H1 (cell line): ENCODE data around the gene YIPF1. TPM values are rescaled to one million over a fixed set of nuclear protein-coding genes. Genes with fewer than 3 reads are reported as not detected.

Source experiments
- CTCF ChIA-PET: fragments of 300-600 bp; sonication (Branson Sonifier 250); formaldehyde crosslinking; loops from one replicate; lab custom pipeline; 2021; ENCODE audit not compliant: partially characterized antibody; lab: Charles Lee
- POLR2A ChIA-PET: fragments of 300-600 bp; sonication (Branson Sonifier 250); formaldehyde crosslinking; loops from one replicate; lab custom pipeline; 2021; ENCODE audit warnings: inconsistent platforms; ENCODE audit not compliant: partially characterized antibody; lab: Charles Lee
- DNase-seq, 2 experiments: peaks; one replicate each; pipeline versions ENCODE4 v3.0.0 to v3.0.0-alpha.2; 2010 to 2022; ENCODE audit warnings: low spot score in 2 of 2, low read depth in 1 of 2, mixed read lengths in 1 of 2
- FAIRE-seq: peaks from 2 replicates; lab custom pipeline; 2011; peaks lifted over from hg19 to GRCh38; lab: Jason Lieb, UNC
- H2AFZ ChIP-seq: 2 replicates; pipeline ENCODE4 v1.8.1; 2012; ENCODE audit warnings: low read length, inconsistent platforms
- H2AK5ac ChIP-seq: 2 replicates; pipeline ENCODE4 v1.6.1; 2013; ENCODE audit warnings: low read depth, low read length
- H2BK120ac ChIP-seq: replicated peaks from 2 replicates; pipeline ENCODE3; 2013; ENCODE audit warnings: low read depth, low read length, inconsistent platforms
- H2BK12ac ChIP-seq: 2 replicates; pipeline ENCODE4 v1.6.1; 2013; ENCODE audit warnings: low read depth, low read length
- H2BK15ac ChIP-seq: 2 replicates; pipeline ENCODE4 v1.6.1; 2013; ENCODE audit warnings: low read length
- H2BK20ac ChIP-seq: 2 replicates; pipeline ENCODE4 v1.6.1; 2013; ENCODE audit warnings: low read length
- H2BK5ac ChIP-seq: 2 replicates; pipeline ENCODE4 v1.6.1; 2013; ENCODE audit warnings: low read depth, low read length
- H3K14ac ChIP-seq: 2 replicates; pipeline ENCODE4 v1.6.1; 2013; ENCODE audit warnings: inconsistent platforms; ENCODE audit not compliant: insufficient read length
- H3K18ac ChIP-seq: 2 replicates; pipeline ENCODE4 v1.6.1; 2013; ENCODE audit warnings: low read length; ENCODE audit errors: extremely low read depth
- H3K23ac ChIP-seq: 2 replicates; pipeline ENCODE4 v1.6.1; 2013; ENCODE audit warnings: inconsistent platforms; ENCODE audit not compliant: insufficient read length
- H3K23me2 ChIP-seq: 2 replicates; pipeline ENCODE4 v1.6.1; 2013; ENCODE audit warnings: low read depth, low read length
- H3K27ac ChIP-seq: 2 replicates; pipeline ENCODE4 v1.6.1; 2011; ENCODE audit warnings: low read depth, low read length, inconsistent platforms
- H3K27me3 ChIP-seq, 4 experiments: replicated peaks in 1 of 4; 1 replicate in 1 of 4; 2 replicates in 3 of 4; pipeline versions ENCODE4 v1.6.1 to v1.8.1; 2011 to 2013; ENCODE audit warnings: low read length in 3 of 4, mild to moderate bottlenecking in 3 of 4, inconsistent platforms in 2 of 4, mixed read lengths in 2 of 4, moderate library complexity in 1 of 4; ENCODE audit not compliant: control insufficient read depth in 3 of 4, insufficient read depth in 3 of 4; ENCODE audit errors: extremely low read depth in 1 of 4
- H3K36me3 ChIP-seq, 4 experiments: 2 replicates each; pipeline versions ENCODE4 v1.6.1 to v1.8.1; 2011 to 2013; ENCODE audit warnings: mild to moderate bottlenecking in 4 of 4, low read length in 3 of 4, moderate library complexity in 2 of 4, control low read depth in 1 of 4, inconsistent platforms in 1 of 4; ENCODE audit not compliant: insufficient read depth in 4 of 4, control insufficient read depth in 2 of 4
- H3K4ac ChIP-seq: replicated peaks from 2 replicates; pipeline ENCODE3; 2013; ENCODE audit warnings: low read length, low read depth, mixed read lengths, inconsistent platforms; ENCODE audit not compliant: insufficient read length
- H3K4me1 ChIP-seq, 4 experiments: replicated peaks in 1 of 4; 1 replicate in 1 of 4; 2 replicates in 3 of 4; pipeline versions ENCODE4 v1.6.1 to v1.8.1; 2011 to 2013; ENCODE audit warnings: low read length in 3 of 4, inconsistent platforms in 2 of 4, mixed read lengths in 1 of 4; ENCODE audit not compliant: insufficient read depth in 4 of 4, control insufficient read depth in 3 of 4
- H3K4me2 ChIP-seq, 2 experiments: 2 replicates each; pipeline versions ENCODE4 v1.6.1 to v1.8.1; 2011 to 2013; ENCODE audit warnings: low read depth in 2 of 2, low read length in 2 of 2, control low read depth in 1 of 2, inconsistent platforms in 1 of 2, mild to moderate bottlenecking in 1 of 2; ENCODE audit not compliant: insufficient read depth in 1 of 2
- H3K4me3 ChIP-seq, 4 experiments: fragments of 200-600, 300-600 bp in 1 of 4; sonication (generic), shearing (Covaris generic), sonication (Bioruptor Twin) in 1 of 4; 2 replicates each; pipeline versions ENCODE4 v1.5.1 to v1.8.1; 2011 to 2016; ENCODE audit warnings: low read length in 4 of 4, low read depth in 3 of 4, control low read depth in 2 of 4, inconsistent platforms in 2 of 4, mild to moderate bottlenecking in 2 of 4, mixed read lengths in 1 of 4, moderate library complexity in 1 of 4; ENCODE audit not compliant: insufficient read depth in 2 of 4; ENCODE audit errors: extremely low read depth in 1 of 4
- H3K56ac ChIP-seq: replicated peaks from 2 replicates; pipeline ENCODE3; 2013; ENCODE audit warnings: low read depth, mild to moderate bottlenecking, mixed read lengths, low read length, inconsistent platforms; ENCODE audit not compliant: insufficient read length
- H3K79me1 ChIP-seq: 2 replicates; pipeline ENCODE4 v1.6.1; 2013; ENCODE audit warnings: low read depth, low read length, control low read depth
- H3K79me2 ChIP-seq, 2 experiments: 2 replicates each; pipeline versions ENCODE4 v1.6.1 to v1.8.1; 2012 to 2013; ENCODE audit warnings: low read length in 2 of 2, mild to moderate bottlenecking in 2 of 2, inconsistent platforms in 1 of 2; ENCODE audit not compliant: insufficient read depth in 2 of 2, control insufficient read depth in 1 of 2
- H3K9ac ChIP-seq, 4 experiments: replicated peaks in 1 of 4; 1 replicate in 1 of 4; 2 replicates in 3 of 4; pipeline versions ENCODE4 v1.6.1 to v1.8.1; 2011 to 2013; ENCODE audit warnings: low read depth in 3 of 4, low read length in 3 of 4, control low read depth in 2 of 4, mild to moderate bottlenecking in 2 of 4, moderate library complexity in 2 of 4, inconsistent platforms in 1 of 4; ENCODE audit errors: extremely low read depth in 1 of 4
- H3K9me3 ChIP-seq, 2 experiments: 2 replicates each; pipeline versions ENCODE4 v1.6.1 to v1.8.1; 2012 to 2013; ENCODE audit warnings: mild to moderate bottlenecking in 2 of 2, moderate library complexity in 2 of 2, control low read depth in 1 of 2, inconsistent platforms in 1 of 2, low read depth in 1 of 2, low read length in 1 of 2, mixed read lengths in 1 of 2; ENCODE audit not compliant: insufficient read depth in 2 of 2
- H4K20me1 ChIP-seq, 2 experiments: replicated peaks in 1 of 2; 2 replicates each; pipeline versions ENCODE3 to v1.8.1; 2011 to 2013; ENCODE audit warnings: inconsistent platforms in 2 of 2, low read length in 2 of 2, mild to moderate bottlenecking in 1 of 2; ENCODE audit not compliant: insufficient read depth in 2 of 2, control insufficient read depth in 1 of 2
- H4K5ac ChIP-seq: 2 replicates; pipeline ENCODE4 v1.6.1; 2013; ENCODE audit warnings: low read length, low read depth, mixed read lengths, inconsistent platforms; ENCODE audit not compliant: insufficient read length
- H4K8ac ChIP-seq: 2 replicates; pipeline ENCODE4 v1.8.0; 2013; ENCODE audit warnings: mild to moderate bottlenecking, moderate library complexity, low read length, inconsistent platforms; ENCODE audit not compliant: insufficient read depth; ENCODE audit errors: extremely low read depth
- H4K91ac ChIP-seq: replicated peaks from 2 replicates; pipeline ENCODE3; 2013; ENCODE audit warnings: low read length, mixed read lengths, inconsistent platforms; ENCODE audit not compliant: insufficient read length
- CTBP2 ChIP-seq: IDR thresholded peaks from 2 replicates; pipeline ENCODE4 v1.7.0; 2011; ENCODE audit warnings: borderline replicate concordance, mild to moderate bottlenecking, moderate library complexity, mixed read lengths, low read length; ENCODE audit not compliant: insufficient read depth, insufficient read length
- GTF2F1 ChIP-seq: IDR thresholded peaks from 2 replicates; pipeline ENCODE4 v1.6.1; 2012; ENCODE audit warnings: low read depth, low read length, improper control_type of control experiment, borderline replicate concordance
- MAFK ChIP-seq: IDR thresholded peaks from 2 replicates; pipeline ENCODE4 v1.6.1; 2012; ENCODE audit warnings: low read depth, mild to moderate bottlenecking, improper control_type of control experiment, low read length
- NRF1 ChIP-seq: IDR thresholded peaks from 2 replicates; pipeline ENCODE4 v1.6.1; 2011; ENCODE audit warnings: mild to moderate bottlenecking, low read depth, low read length, improper control_type of control experiment
- POLR2AphosphoS5 ChIP-seq: IDR thresholded peaks from 2 replicates; pipeline ENCODE4 v1.6.1; 2011; ENCODE audit warnings: low read depth, low read length
- POU5F1 ChIP-seq: IDR thresholded peaks from 2 replicates; pipeline ENCODE4 v1.6.1; 2011; ENCODE audit warnings: low read depth, mild to moderate bottlenecking, low read length, moderate library complexity
- RFX5 ChIP-seq: IDR thresholded peaks from 2 replicates; pipeline ENCODE4 v1.6.1; 2011; ENCODE audit warnings: low read depth, low read length, improper control_type of control experiment, borderline replicate concordance
- SP1 ChIP-seq: IDR thresholded peaks from 2 replicates; pipeline ENCODE4 v1.6.1; 2011; ENCODE audit warnings: low read depth, low read length
- SRF ChIP-seq: IDR thresholded peaks from 2 replicates; pipeline ENCODE4 v1.6.1; 2011; ENCODE audit warnings: mild to moderate bottlenecking, low read depth, low read length, moderate library complexity
- TEAD4 ChIP-seq: IDR thresholded peaks from 2 replicates; pipeline ENCODE4 v1.6.1; 2012; ENCODE audit warnings: low read depth, low read length, inconsistent platforms, mixed read lengths
- YY1 ChIP-seq: IDR thresholded peaks from 2 replicates; pipeline ENCODE4 v1.6.1; 2011; ENCODE audit warnings: low read depth, mild to moderate bottlenecking, low read length
- WGBS, 2 experiments: shearing (Covaris generic) in 1 of 2; methylation state at CpG; one replicate each; pipeline versions ENCODE4 v1.1.6 to v1.1.7; 2013 to 2015; ENCODE audit warnings: low lambda C conversion rate in 2 of 2, mixed read lengths in 2 of 2, inconsistent platforms in 1 of 2, low coverage in 1 of 2, missing lambda C conversion rate in 1 of 2; ENCODE audit not compliant: insufficient replicate concordance in 2 of 2, insufficient coverage in 1 of 2, insufficient read length in 1 of 2; ENCODE audit errors: extremely low coverage in 1 of 2, missing lambda C conversion rate in 1 of 2; 5-methylcytosine and 5-hydroxymethylcytosine counted together
- polyA plus RNA-seq, 7 experiments: library from polyadenylated mRNA; depleted of rRNA in 3 of 7; stranded (reverse) in 5 of 7; unstranded in 2 of 7; fragments of >200 nt in 5 of 7; fragments of 200-250 nt in 2 of 7; gene quantifications; 1 replicate in 5 of 7; 2 replicates in 1 of 7; 4 replicates in 1 of 7; pipeline versions ENCODE4 v1.2.1 to v1.2.3, GENCODE V29; 2011 to 2013; ENCODE audit warnings: missing spikeins in 2 of 7, mixed read lengths in 2 of 7
- total RNA-seq: library from RNA; stranded (reverse); fragmentation: NEBNext Ultra II Directional; extraction: Animal tissue kit (Norgen Biotek cat#: 25700); gene quantifications from 2 replicates; pipeline ENCODE4 v1.2.1, GENCODE V29; 2021
- TF ChIP-seq, protein P1 (sequence below): IDR thresholded peaks from 2 replicates; pipeline ENCODE4 v1.6.1; 2012; ENCODE audit warnings: inconsistent platforms

YIPF1 gene
- total and polyA plus RNA-seq, 2 of the 8 experiments (the other 6 are each of a cell fraction or from before 2014, with no cell fraction given), result 31.8 to 53.7 TPM

DNA sequence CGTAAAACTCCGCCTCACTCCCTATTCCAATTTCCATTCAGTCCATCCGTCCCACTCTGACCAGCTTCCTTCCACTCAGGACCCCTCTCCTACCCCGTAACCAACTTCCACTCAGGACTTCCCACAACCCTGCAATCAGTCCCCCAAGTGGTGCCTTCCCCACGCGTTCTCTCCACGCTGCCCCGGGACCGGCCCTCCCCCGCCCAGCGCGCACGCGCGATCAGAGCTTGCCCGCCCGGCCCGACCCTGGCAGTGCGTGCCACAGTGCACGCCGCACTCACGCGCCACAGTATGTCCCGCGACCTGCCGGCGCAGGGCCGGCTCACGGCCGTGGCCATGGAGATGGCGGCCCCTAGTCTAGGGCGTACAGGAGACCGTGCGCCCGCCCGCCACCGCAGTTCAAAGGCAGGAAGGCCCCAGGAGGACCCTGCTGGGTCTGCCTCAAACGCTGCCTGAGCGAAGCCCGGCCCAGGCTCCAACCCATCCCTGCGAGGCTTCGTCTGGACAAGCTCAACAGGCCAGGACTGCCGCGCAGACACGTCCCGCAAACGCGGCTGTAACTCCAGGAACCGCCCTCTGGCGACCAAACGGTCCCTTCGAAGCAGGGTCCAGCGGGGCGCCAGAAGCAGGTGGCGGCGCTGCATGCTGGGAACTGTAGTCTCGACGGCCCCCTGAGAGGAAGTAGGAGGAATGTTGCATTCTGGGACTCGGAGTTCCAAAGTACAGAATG lies 51.5 kb downstream of the YIPF1 start, which contains the start of gene NDC1:
Gene NDC1, minus strand, starts transcription at position 373 of the 730 bp plus-strand sequence. Its CDS starts 35 bp downstream, at position 338.
- H4K8ac ChIP-seq, result peak within 1 kb of the TSS; percentile 96
- H2AFZ ChIP-seq, result peak within 1 kb of the TSS; percentile 78
- no peaks in the 10 kb centered on the region for H3K4me1 ChIP-seq
- H4K5ac ChIP-seq, result peak within 1 kb of the TSS; percentile 96
- peak; percentile 82 to 93 for DNase-seq
- ChIA-PET POLR2A (interaction anchor here (1.8 kb wide), 1 partner anchor 12 kb away, joined by 9 read pairs; no protein-coding TSS in a partner anchor), CTCF (interaction anchor here (0.8 to 1.2 kb wide), 4 partner anchors 9 to 112 kb away, joined by 3 to 4 read pairs (median 4); no protein-coding TSS in a partner anchor)
- WGBS, 2 experiments, result 1% methylated on average over 59 of the region's 59 CpGs; no CpG with 5 or more reads in 1 of the 2 experiments
- H3K27me3 ChIP-seq, result no peaks in the 10 kb centered on the region
- peaks cover 21 to 48% of the 10 kb centered on the region in 2 experiments for H3K79me2 ChIP-seq
- no peaks in the 10 kb centered on the region; a peak in 2 of 4 replicates for H3K9me3 ChIP-seq
- peak within 1 kb of the TSS; percentile 93 for H3K27ac ChIP-seq
- H3K4me2 ChIP-seq, result peak within 1 kb of the TSS; percentile 59 to 63
- H3K14ac ChIP-seq, result no peak within 1 kb of the TSS
- peak within 1 kb of the TSS; percentile 82 for H2BK120ac ChIP-seq
- FAIRE-seq, result peak; percentile 62
- H3K56ac ChIP-seq, result peak within 1 kb of the TSS; percentile 96
- no peak within 1 kb of the TSS for H3K4ac ChIP-seq
- peak within 1 kb of the TSS; percentile 80; the same call in 1 of the 2 replicates for H2BK12ac ChIP-seq
- peak within 1 kb of the TSS; percentile 91 for H2BK5ac ChIP-seq
- H2BK15ac ChIP-seq, result no peak within 1 kb of the TSS
- peaks cover 0 to 6% (median 1%) of the 10 kb centered on the region in 4 experiments; a peak in 2 of 8 replicates for H3K36me3 ChIP-seq
- H3K79me1 ChIP-seq, result no peaks in the 10 kb centered on the region
- no peak within 1 kb of the TSS for H3K23ac ChIP-seq
- H2BK20ac ChIP-seq, result no peak within 1 kb of the TSS
- H3K23me2 ChIP-seq, result peaks cover 7% of the 10 kb centered on the region; the same call in 1 of the 2 replicates
- peak within 1 kb of the TSS; percentile 99 for H4K91ac ChIP-seq
- peak within 1 kb of the TSS; percentile 76; the same call in 1 of the 2 replicates for H2AK5ac ChIP-seq
- H3K18ac ChIP-seq, result peak within 1 kb of the TSS; percentile 91
- H3K4me3 ChIP-seq, result peak within 1 kb of the TSS; percentile 93 to 98 (median 96)
- peaks cover 0 to 2% of the 10 kb centered on the region in 2 experiments for H4K20me1 ChIP-seq
- H3K9ac ChIP-seq, result peak within 1 kb of the TSS; percentile 53 to 91 (median 90)
- TF ChIP-seq POU5F1 (no peak), SP1 (0 out of 2 replicates have a peak, but pooled peaks have one; percentile 47), TEAD4 (peak; percentile 80), MAFK (no peak), POLR2AphosphoS5 (peak; percentile 68; the same call in 1 of the 2 replicates), SRF (no peak), RFX5 (no peak), GTF2F1 (no peak), CTBP2 (peak; percentile 71), YY1 (no peak), NRF1 (no peak)
- TF ChIP-seq, protein P1, sequence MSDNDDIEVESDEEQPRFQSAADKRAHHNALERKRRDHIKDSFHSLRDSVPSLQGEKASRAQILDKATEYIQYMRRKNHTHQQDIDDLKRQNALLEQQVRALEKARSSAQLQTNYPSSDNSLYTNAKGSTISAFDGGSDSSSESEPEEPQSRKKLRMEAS, result peak; percentile 75; the same call in 1 of the 2 replicates
